HFFc6 (cell line): ENCODE data around the gene SORCS2. TPM values are rescaled to one million over a fixed set of nuclear protein-coding genes. Genes with fewer than 3 reads are reported as not detected.

Experiments
- DNase-seq: peaks from one replicate; pipeline ENCODE4 v3.0.0-alpha.2; 2018
- H3K27ac Mint-ChIP-seq: 2 replicates; pipeline ENCODE4 v1.8.0; 2020; ENCODE audit warnings: mild to moderate bottlenecking, mixed read lengths
- H3K27me3 Mint-ChIP-seq: 2 replicates; pipeline ENCODE4 v1.8.0; 2021; ENCODE audit warnings: mild to moderate bottlenecking, moderate library complexity, mixed read lengths; ENCODE audit not compliant: insufficient read depth
- H3K36me3 Mint-ChIP-seq: 2 replicates; pipeline ENCODE4 v1.8.0; 2021; ENCODE audit warnings: low read depth, mixed read lengths
- H3K4me1 Mint-ChIP-seq: 2 replicates; pipeline ENCODE4 v1.8.0; 2020; ENCODE audit warnings: low read depth, mixed read lengths
- H3K4me3 Mint-ChIP-seq: 2 replicates; pipeline ENCODE4 v1.8.0; 2020; ENCODE audit warnings: mild to moderate bottlenecking, moderate library complexity, mixed read lengths
- H3K9me3 Mint-ChIP-seq: 2 replicates; pipeline ENCODE4 v1.8.0; 2020; ENCODE audit warnings: mild to moderate bottlenecking, mixed read lengths
- total RNA-seq, 6 experiments: library from RNA; stranded (reverse); fragmentation: NEBNext Ultra II Directional; extraction: Animal tissue kit (Norgen Biotek cat#: 25700); gene quantifications; 2 replicates in 1 of 6; 3 replicates in 5 of 6; pipeline ENCODE4 v1.2.3, GENCODE V29; 2021
- TF ChIP-seq, protein P1 (sequence below): fragments of 200-600 bp; sonication (generic); IDR thresholded peaks from 2 replicates; pipeline ENCODE4 v1.5.0; 2021; ENCODE audit warnings: antibody characterized with exemption, mild to moderate bottlenecking

Gene SORCS2
- total RNA-seq, 6 experiments from 2014 or later, result 0.05 to 0.15 (median 0.12) TPM; not detected in 3

- TF ChIP-seq, protein P1, sequence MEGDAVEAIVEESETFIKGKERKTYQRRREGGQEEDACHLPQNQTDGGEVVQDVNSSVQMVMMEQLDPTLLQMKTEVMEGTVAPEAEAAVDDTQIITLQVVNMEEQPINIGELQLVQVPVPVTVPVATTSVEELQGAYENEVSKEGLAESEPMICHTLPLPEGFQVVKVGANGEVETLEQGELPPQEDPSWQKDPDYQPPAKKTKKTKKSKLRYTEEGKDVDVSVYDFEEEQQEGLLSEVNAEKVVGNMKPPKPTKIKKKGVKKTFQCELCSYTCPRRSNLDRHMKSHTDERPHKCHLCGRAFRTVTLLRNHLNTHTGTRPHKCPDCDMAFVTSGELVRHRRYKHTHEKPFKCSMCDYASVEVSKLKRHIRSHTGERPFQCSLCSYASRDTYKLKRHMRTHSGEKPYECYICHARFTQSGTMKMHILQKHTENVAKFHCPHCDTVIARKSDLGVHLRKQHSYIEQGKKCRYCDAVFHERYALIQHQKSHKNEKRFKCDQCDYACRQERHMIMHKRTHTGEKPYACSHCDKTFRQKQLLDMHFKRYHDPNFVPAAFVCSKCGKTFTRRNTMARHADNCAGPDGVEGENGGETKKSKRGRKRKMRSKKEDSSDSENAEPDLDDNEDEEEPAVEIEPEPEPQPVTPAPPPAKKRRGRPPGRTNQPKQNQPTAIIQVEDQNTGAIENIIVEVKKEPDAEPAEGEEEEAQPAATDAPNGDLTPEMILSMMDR, result no peak
- Mint-ChIP-seq H3K27ac (no peak overlapping the region), H3K36me3 (no peaks in the 10 kb centered on the region), H3K4me3 (no peak overlapping the region), H3K27me3 (peaks cover 60% of the 10 kb centered on the region), H3K4me1 (no peaks in the 10 kb centered on the region), H3K9me3 (no peaks in the 10 kb centered on the region)
- DNase-seq, result no peak
These were observed 309.0 kb downstream of the SORCS2 start for GRCh38 chr4:7501314-7501713.

DNA sequence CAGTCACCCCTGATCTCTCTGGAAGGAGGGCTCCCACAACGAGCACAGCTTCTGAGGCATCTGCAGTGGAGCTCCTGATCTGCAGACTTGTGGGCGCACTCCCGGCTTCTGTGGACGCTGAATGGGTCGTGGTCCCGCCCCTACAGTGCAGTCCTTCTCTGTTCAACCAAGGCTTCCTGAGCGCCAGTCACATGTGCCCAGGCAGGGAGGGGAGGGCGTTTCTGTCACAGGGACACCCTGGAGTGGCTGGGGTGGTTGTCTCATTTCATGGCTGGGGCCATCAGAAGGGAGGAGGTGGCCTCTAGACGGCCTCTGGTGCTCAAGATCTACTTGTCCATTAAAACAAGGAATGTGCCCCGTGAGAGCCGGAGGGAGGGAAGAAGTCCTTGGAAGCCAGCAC lies 309.5 kb downstream of the SORCS2 start:
- no peak for DNase-seq
- Mint-ChIP-seq H3K27me3 (peaks cover 58% of the 10 kb centered on the region), H3K36me3 (no peaks in the 10 kb centered on the region), H3K27ac (no peak overlapping the region), H3K9me3 (no peaks in the 10 kb centered on the region), H3K4me1 (no peaks in the 10 kb centered on the region), H3K4me3 (no peak overlapping the region)
- TF ChIP-seq, protein P1, result no peak

- no peak for DNase-seq
- H3K27me3 Mint-ChIP-seq, result peaks cover 52% of the 10 kb centered on the region
- H3K36me3 Mint-ChIP-seq, result no peaks in the 10 kb centered on the region
- no peak overlapping the region for H3K4me3 Mint-ChIP-seq
- H3K9me3 Mint-ChIP-seq, result no peaks in the 10 kb centered on the region
- TF ChIP-seq, protein P1, result no peak
- H3K27ac Mint-ChIP-seq, result no peak overlapping the region
- H3K4me1 Mint-ChIP-seq, result peaks cover 6% of the 10 kb centered on the region
These were observed 311.4 kb downstream of the SORCS2 start for GRCh38 chr4:7503559-7504249.

DNA sequence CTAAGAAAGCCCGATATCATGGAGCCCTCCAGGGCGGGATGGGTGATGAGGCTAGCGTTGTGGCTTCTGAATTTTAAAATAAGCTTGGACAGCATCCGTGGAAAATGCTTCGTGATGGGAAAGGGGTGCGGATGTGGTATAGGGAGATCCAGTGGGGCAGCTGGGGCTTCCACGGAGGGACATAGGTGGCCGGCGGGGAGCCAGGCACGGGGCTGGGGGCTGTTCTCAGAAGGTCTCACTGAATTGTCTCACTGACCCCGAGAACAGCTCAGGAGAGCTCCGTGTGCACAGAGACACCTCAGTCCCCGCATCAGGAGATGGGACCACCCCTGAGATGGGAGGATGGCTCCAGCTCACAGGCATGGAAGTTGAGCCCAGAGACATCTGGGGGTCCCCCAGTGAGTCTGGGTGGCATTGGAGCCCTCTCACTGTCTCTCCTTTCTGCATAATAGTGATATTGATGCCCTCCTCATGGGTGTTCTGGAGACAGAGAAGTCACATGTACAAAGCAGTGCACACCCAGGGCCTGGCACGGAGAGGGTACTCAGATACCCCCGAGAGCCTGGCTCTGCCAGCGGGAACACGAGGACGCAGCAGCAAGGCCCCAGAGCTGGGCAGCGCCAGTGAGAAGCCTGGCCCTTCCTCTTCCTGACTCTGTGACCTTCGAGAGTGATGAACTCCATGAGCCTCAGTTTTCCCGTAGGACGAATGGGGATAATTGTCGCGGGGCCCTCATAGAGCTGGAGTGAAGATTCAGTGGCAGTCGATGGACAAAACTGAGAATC lies 313.0 kb downstream of the SORCS2 start:
- no peaks in the 10 kb centered on the region for H3K9me3 Mint-ChIP-seq
- H3K4me3 Mint-ChIP-seq, result no peak overlapping the region
- no peak overlapping the region for H3K27ac Mint-ChIP-seq
- peaks cover 52% of the 10 kb centered on the region for H3K27me3 Mint-ChIP-seq
- TF ChIP-seq, protein P1, result no peak
- H3K4me1 Mint-ChIP-seq, result peaks cover 6% of the 10 kb centered on the region
- DNase-seq, result no peak
- no peaks in the 10 kb centered on the region for H3K36me3 Mint-ChIP-seq

- DNase-seq, result no peak
- peaks cover 6% of the 10 kb centered on the region for H3K4me1 Mint-ChIP-seq
- no peaks in the 10 kb centered on the region for H3K36me3 Mint-ChIP-seq
- TF ChIP-seq, protein P1, result no peak
- no peak overlapping the region for H3K27ac Mint-ChIP-seq
- H3K4me3 Mint-ChIP-seq, result no peak overlapping the region
- peaks cover 52% of the 10 kb centered on the region for H3K27me3 Mint-ChIP-seq
- H3K9me3 Mint-ChIP-seq, result no peaks in the 10 kb centered on the region
These were observed 313.8 kb downstream of the SORCS2 start for GRCh38 chr4:7506119-7506518.
